Measurements from ENCODE around the gene GNB4. TPM values are rescaled to one million over a fixed set of nuclear protein-coding genes. Genes with fewer than 3 reads are reported as not detected.

Gene GNB4
- total and polyA plus RNA-seq, 9 donors = 4.5 to 19.1 (median 11.6) TPM

DNA sequence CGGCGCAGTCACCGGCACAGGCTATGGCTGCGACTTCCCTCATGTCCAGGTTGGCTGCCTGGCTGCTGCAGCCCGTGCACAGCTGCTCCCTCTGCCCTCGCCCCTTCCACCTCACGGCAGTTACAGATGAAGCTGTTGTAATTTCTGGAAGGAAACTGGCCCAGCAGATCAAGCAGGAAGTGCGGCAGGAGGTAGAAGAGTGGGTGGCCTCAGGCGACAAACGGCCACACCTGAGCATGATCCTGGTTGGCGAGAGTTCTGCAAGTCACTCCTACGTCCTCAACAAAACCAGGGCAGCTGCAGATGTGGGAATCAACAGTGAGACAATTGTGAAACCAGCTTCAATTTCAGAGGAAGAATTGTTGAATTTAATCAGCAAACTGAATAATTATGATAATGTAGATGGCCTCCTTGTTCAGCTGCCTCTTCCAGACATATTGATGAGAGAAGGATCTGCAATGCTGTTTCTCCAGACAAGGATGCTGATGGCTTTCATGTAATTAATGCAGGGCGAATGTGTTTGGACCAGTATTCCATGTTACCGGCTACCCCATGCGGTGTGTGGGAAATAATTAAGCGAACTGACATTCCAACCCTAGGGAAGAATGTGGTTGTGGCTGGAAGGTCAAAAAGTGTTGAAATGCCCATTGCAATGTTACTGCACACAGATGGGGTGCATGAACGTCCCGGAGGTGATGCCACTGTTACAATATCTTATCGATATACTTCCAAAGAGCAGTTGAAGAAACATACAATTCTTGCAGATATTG lies 13.2 kb upstream of the GNB4 start:
- Histone ChIP-seq H3K36me3 (no peaks in the 10 kb centered on the region), H3K4me1 (ENCODE audit: insufficient read depth) (no peaks in the 10 kb centered on the region), H3K27ac (no peak overlapping the region), H3K4me3 (no peak overlapping the region), H3K27me3 (no peaks in the 10 kb centered on the region), H3K9me3 (no peaks in the 10 kb centered on the region)
- TF ChIP-seq POLR2A (IDR thresholded peaks at IDR 0.05) = no peak
- TF ChIP-seq, protein P1, sequence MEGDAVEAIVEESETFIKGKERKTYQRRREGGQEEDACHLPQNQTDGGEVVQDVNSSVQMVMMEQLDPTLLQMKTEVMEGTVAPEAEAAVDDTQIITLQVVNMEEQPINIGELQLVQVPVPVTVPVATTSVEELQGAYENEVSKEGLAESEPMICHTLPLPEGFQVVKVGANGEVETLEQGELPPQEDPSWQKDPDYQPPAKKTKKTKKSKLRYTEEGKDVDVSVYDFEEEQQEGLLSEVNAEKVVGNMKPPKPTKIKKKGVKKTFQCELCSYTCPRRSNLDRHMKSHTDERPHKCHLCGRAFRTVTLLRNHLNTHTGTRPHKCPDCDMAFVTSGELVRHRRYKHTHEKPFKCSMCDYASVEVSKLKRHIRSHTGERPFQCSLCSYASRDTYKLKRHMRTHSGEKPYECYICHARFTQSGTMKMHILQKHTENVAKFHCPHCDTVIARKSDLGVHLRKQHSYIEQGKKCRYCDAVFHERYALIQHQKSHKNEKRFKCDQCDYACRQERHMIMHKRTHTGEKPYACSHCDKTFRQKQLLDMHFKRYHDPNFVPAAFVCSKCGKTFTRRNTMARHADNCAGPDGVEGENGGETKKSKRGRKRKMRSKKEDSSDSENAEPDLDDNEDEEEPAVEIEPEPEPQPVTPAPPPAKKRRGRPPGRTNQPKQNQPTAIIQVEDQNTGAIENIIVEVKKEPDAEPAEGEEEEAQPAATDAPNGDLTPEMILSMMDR (IDR thresholded peaks at IDR 0.05) = no peak
- TF ChIP-seq EP300 (IDR thresholded peaks at IDR 0.05) = no peak
- WGBS, 3 donors = 76 to 81% (median 79%) methylated on average over 19 of the region's 19 CpGs
- intact Hi-C loops (cut with DNase I) = no loop called here
- DNase-seq = no peak

DNA sequence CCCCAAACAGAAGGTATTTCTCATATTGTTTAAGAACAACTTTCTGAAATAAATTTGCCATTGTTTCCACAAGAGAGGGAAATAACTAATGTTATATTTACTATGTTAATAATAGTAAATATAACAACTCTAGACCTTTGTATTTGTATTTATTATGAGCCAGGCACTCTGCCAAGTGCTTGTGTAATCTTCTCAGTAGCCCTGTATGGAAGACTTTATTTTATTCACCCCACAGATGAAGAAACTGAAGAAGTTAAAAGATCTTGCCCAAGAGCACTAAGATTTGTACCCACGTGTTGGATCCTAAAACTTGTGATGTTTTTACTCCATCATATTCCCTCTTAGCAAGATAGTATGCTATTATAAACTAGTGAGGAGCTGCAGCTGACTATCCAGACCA lies 12.0 kb upstream of the GNB4 start:
- Histone ChIP-seq H3K4me3 (no peak overlapping the region), H3K36me3 (no peaks in the 10 kb centered on the region), H3K9me3 (no peaks in the 10 kb centered on the region), H3K4me1 (ENCODE audit: insufficient read depth) (no peaks in the 10 kb centered on the region), H3K27ac (no peak overlapping the region), H3K27me3 (no peaks in the 10 kb centered on the region)
- intact Hi-C loops (cut with DNase I) = no loop called here
- WGBS, 3 donors = 17 to 29% (median 18%) methylated on average over 1 of the region's 1 CpG
- no peak for DNase-seq
- TF ChIP-seq, protein P1 (IDR thresholded peaks at IDR 0.05) = no peak
- TF ChIP-seq POLR2A (IDR thresholded peaks at IDR 0.05) (no peak), EP300 (IDR thresholded peaks at IDR 0.05) (no peak)

DNA sequence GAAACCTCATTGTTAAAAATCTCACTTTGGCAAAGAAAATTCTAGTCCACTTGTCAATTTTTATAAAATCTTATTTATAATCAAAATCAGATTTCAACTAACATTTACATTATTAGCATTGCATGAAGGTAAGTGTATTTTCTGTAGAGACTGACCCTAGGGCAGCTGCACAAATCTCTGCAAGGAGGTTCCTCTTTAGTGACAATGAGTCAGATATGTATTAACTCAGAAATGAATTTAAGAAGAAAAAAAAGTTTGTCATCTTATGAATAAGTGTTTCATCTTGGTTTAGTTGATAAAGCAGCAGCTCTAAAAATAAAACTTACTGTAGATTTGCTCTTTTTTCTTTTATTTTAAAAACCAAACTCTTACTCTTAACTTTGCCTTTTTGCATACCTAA lies 9.0 kb upstream of the GNB4 start:
- Histone ChIP-seq H3K9me3 (no peaks in the 10 kb centered on the region), H3K36me3 (no peaks in the 10 kb centered on the region), H3K27ac (no peak overlapping the region), H3K4me3 (no peak overlapping the region), H3K4me1 (ENCODE audit: insufficient read depth) (no peaks in the 10 kb centered on the region), H3K27me3 (no peaks in the 10 kb centered on the region)
- no peak for DNase-seq
- TF ChIP-seq, protein P1 (IDR thresholded peaks at IDR 0.05) = no peak
- TF ChIP-seq POLR2A (IDR thresholded peaks at IDR 0.05) = no peak
- no peak for TF ChIP-seq EP300 (IDR thresholded peaks at IDR 0.05)
- intact Hi-C loops (cut with DNase I) = no loop called here

DNA sequence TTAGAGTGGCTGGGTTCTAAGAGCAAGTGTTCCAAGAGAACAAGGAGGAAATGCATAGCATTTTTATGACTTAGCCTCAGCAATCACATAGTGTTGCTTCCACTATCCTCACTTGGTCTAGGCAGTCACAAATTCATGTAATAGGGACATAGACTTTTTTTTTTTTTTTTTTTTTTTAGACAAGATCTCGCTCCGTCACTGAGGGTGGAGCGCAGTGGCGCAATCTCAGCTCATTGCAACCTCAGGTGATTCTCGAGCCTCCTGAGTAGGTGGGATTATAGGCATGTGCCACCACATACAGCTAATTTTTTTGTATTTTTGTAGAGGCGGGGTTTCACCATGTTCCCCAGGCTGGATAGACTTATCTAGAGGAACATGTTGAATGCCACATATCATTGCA lies 4.7 kb upstream of the GNB4 start:
- Histone ChIP-seq H3K27me3 (no peaks in the 10 kb centered on the region), H3K4me3 (no peak overlapping the region), H3K4me1 (ENCODE audit: insufficient read depth) (no peaks in the 10 kb centered on the region), H3K27ac (no peak overlapping the region), H3K36me3 (no peaks in the 10 kb centered on the region), H3K9me3 (no peaks in the 10 kb centered on the region)
- DNase-seq = no peak
- intact Hi-C loops (cut with DNase I) = loop anchor here in 1 of 4 donors (10.0 kb wide), 1 partner anchor 299 kb away; no protein-coding TSS in a partner anchor
- 91 to 97% (median 95%) methylated on average over 6 of the region's 6 CpGs for WGBS, 3 donors
- no peak for TF ChIP-seq POLR2A (IDR thresholded peaks at IDR 0.05)
- TF ChIP-seq, protein P1 (IDR thresholded peaks at IDR 0.05) = no peak
- no peak for TF ChIP-seq EP300 (IDR thresholded peaks at IDR 0.05)

All from ovary (tissue), 9 donors.